Measurements from ENCODE around the gene SMIM7. TPM values are rescaled to one million over a fixed set of nuclear protein-coding genes. Genes with fewer than 3 reads are reported as not detected.

Gene SMIM7
- total RNA-seq, 2 experiments from 2014 or later, result 44.3 to 47.4 TPM

- POLR2A ChIA-PET, result interaction anchor here (1.0 kb wide), 1 partner anchor 29 kb away, joined by 4 read pairs; no protein-coding TSS in a partner anchor
- intact Hi-C loops (cut with DNase I, micrococcal nuclease), result no loop called here
- no peak overlapping the region for H3K27ac Mint-ChIP-seq
Measured at GRCh38 chr19:16657384-16657783, 2.6 kb downstream of the SMIM7 start.

GRCh38 chr19:16655727-16656126, 4.2 kb downstream of the SMIM7 start:
- peaks cover 34% of the 10 kb centered on the region for H3K4me1 ChIP-seq (ENCODE audit: insufficient read depth, low read length)
- no peak overlapping the region for H3K4me3 ChIP-seq (ENCODE audit: low read length)
- H3K36me3 Mint-ChIP-seq (ENCODE audit: low read depth), result peaks cover 87% of the 10 kb centered on the region
- no peaks in the 10 kb centered on the region for H3K27me3 Mint-ChIP-seq
- no peak for TF ChIP-seq CTCF (IDR thresholded peaks at IDR 0.05)
- H3K4me1 Mint-ChIP-seq (ENCODE audit: low read depth), result peaks cover 44% of the 10 kb centered on the region
- no peak for ATAC-seq (ENCODE audit: poor library complexity)
- peaks cover 80% of the 10 kb centered on the region for H3K36me3 ChIP-seq (ENCODE audit: insufficient read depth, low read length)
- DNase-seq, result no peak
- intact Hi-C loops (cut with DNase I, micrococcal nuclease), result no loop called here
- H3K27ac Mint-ChIP-seq, result peak overlapping the region; percentile 24
- ChIA-PET POLR2A (no interaction called here), CTCF (no interaction called here)
- no peak overlapping the region for H3K4me3 Mint-ChIP-seq
- H3K27me3 ChIP-seq (ENCODE audit: control insufficient read depth in 1 of 2, insufficient read depth in 2 of 2, low read length in 2 of 2), result no peaks in the 10 kb centered on the region
- H3K9me3 ChIP-seq (ENCODE audit: control insufficient read depth in 1 of 2, insufficient read depth in 1 of 2, low read length in 2 of 2), result no peaks in the 10 kb centered on the region
- H3K9me3 Mint-ChIP-seq, result no peaks in the 10 kb centered on the region
- H3K27ac ChIP-seq (ENCODE audit: low read depth in 1 of 2, low read length in 2 of 2), result no peak overlapping the region

More at GRCh38 chr19:16657384-16657783, 2.6 kb downstream of the SMIM7 start:
- Histone ChIP-seq H3K36me3 (ENCODE audit: insufficient read depth, low read length) (peaks cover 63% of the 10 kb centered on the region), H3K27ac (ENCODE audit: low read depth in 1 of 2, low read length in 2 of 2) (no peak overlapping the region), H3K9me3 (ENCODE audit: control insufficient read depth in 1 of 2, insufficient read depth in 1 of 2, low read length in 2 of 2) (no peaks in the 10 kb centered on the region), H3K27me3 (ENCODE audit: control insufficient read depth in 1 of 2, insufficient read depth in 2 of 2, low read length in 2 of 2) (no peaks in the 10 kb centered on the region), H3K4me1 (ENCODE audit: insufficient read depth, low read length) (peaks cover 44% of the 10 kb centered on the region), H3K4me3 (ENCODE audit: low read length) (no peak overlapping the region)
- H3K27me3 Mint-ChIP-seq, result no peaks in the 10 kb centered on the region
- no peaks in the 10 kb centered on the region for H3K9me3 Mint-ChIP-seq
- DNase-seq, result no peak
- H3K4me3 Mint-ChIP-seq, result peak overlapping the region; percentile 69
- no peak for TF ChIP-seq CTCF (IDR thresholded peaks at IDR 0.05)
- H3K36me3 Mint-ChIP-seq (ENCODE audit: low read depth), result peaks cover 71% of the 10 kb centered on the region
- H3K4me1 Mint-ChIP-seq (ENCODE audit: low read depth), result peaks cover 54% of the 10 kb centered on the region
- no peak for ATAC-seq (ENCODE audit: poor library complexity)
- CTCF ChIA-PET, result no interaction called here

- intact Hi-C loops (cut with DNase I, micrococcal nuclease), result no loop called here
- no peaks in the 10 kb centered on the region for H3K27me3 ChIP-seq (ENCODE audit: control insufficient read depth in 1 of 2, insufficient read depth in 2 of 2, low read length in 2 of 2)
- no peak overlapping the region for H3K4me3 ChIP-seq (ENCODE audit: low read length)
- TF ChIP-seq CTCF (IDR thresholded peaks at IDR 0.05), result no peak
- peak overlapping the region in 1 of 2 donors; percentile 2 for H3K27ac ChIP-seq (ENCODE audit: low read depth in 1 of 2, low read length in 2 of 2)
- ATAC-seq (ENCODE audit: poor library complexity) (no peak), DNase-seq (no peak)
- H3K27me3 Mint-ChIP-seq, result no peaks in the 10 kb centered on the region
- H3K36me3 ChIP-seq (ENCODE audit: insufficient read depth, low read length), result peaks cover 84% of the 10 kb centered on the region
- H3K9me3 ChIP-seq (ENCODE audit: control insufficient read depth in 1 of 2, insufficient read depth in 1 of 2, low read length in 2 of 2), result no peaks in the 10 kb centered on the region
- no peak overlapping the region for H3K27ac Mint-ChIP-seq
- no peaks in the 10 kb centered on the region for H3K9me3 Mint-ChIP-seq
- ChIA-PET POLR2A (no interaction called here), CTCF (no interaction called here)
- no peak overlapping the region for H3K4me3 Mint-ChIP-seq
- peaks cover 46% of the 10 kb centered on the region for H3K4me1 Mint-ChIP-seq (ENCODE audit: low read depth)
- peaks cover 29% of the 10 kb centered on the region for H3K4me1 ChIP-seq (ENCODE audit: insufficient read depth, low read length)
- peaks cover 91% of the 10 kb centered on the region for H3K36me3 Mint-ChIP-seq (ENCODE audit: low read depth)
Measured at GRCh38 chr19:16654627-16655026, 5.3 kb downstream of the SMIM7 start.
